ENCODE data around the gene CAMK2A.

- no peak for TF ChIP-seq TAF1 (IDR thresholded peaks at IDR 0.05; ENCODE audit: borderline replicate concordance, insufficient read depth, low read length)
- TF ChIP-seq POLR2AphosphoS5 (IDR thresholded peaks at IDR 0.05; ENCODE audit: low read depth, low read length): no peak
- TF ChIP-seq, protein P1, sequence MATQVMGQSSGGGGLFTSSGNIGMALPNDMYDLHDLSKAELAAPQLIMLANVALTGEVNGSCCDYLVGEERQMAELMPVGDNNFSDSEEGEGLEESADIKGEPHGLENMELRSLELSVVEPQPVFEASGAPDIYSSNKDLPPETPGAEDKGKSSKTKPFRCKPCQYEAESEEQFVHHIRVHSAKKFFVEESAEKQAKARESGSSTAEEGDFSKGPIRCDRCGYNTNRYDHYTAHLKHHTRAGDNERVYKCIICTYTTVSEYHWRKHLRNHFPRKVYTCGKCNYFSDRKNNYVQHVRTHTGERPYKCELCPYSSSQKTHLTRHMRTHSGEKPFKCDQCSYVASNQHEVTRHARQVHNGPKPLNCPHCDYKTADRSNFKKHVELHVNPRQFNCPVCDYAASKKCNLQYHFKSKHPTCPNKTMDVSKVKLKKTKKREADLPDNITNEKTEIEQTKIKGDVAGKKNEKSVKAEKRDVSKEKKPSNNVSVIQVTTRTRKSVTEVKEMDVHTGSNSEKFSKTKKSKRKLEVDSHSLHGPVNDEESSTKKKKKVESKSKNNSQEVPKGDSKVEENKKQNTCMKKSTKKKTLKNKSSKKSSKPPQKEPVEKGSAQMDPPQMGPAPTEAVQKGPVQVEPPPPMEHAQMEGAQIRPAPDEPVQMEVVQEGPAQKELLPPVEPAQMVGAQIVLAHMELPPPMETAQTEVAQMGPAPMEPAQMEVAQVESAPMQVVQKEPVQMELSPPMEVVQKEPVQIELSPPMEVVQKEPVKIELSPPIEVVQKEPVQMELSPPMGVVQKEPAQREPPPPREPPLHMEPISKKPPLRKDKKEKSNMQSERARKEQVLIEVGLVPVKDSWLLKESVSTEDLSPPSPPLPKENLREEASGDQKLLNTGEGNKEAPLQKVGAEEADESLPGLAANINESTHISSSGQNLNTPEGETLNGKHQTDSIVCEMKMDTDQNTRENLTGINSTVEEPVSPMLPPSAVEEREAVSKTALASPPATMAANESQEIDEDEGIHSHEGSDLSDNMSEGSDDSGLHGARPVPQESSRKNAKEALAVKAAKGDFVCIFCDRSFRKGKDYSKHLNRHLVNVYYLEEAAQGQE (IDR thresholded peaks at IDR 0.05; ENCODE audit: insufficient read depth in 1 of 2, low read depth in 2 of 2, low read length in 2 of 2): no peak
These were observed 39.8 kb downstream of the CAMK2A start for GRCh38 chr5:150249744-150250143.

Data from PFSK-1 (cell line).